RCC 7860 (cell line): ENCODE results near the gene JUND.
"Not testable (repeated sequence)": the region's sequence is repeated elsewhere in the genome, so short reads cannot be mapped to it uniquely, and the experiment has no call there.

ENCODE experiments used
- DNase-seq: peaks from one replicate; pipeline ENCODE4 v3.0.0-alpha.2; 2015; ENCODE audit warnings: low spot score
- FAIRE-seq: peaks from 2 replicates; lab custom pipeline; 2012; peaks lifted over from hg19 to GRCh38; lab: Jason Lieb, UNC

The JUND gene

GRCh38 chr19:18281082-18282020, at the start of gene JUND:
JUND (minus strand) TSS chr19:18281622; CDS start chr19:18281484, 138 bp downstream.
- FAIRE-seq (no peak), DNase-seq (peak; percentile 91)

- no peak for FAIRE-seq
These were observed 49.4 kb upstream of the JUND start for GRCh38 chr19:18330868-18331267.

DNA sequence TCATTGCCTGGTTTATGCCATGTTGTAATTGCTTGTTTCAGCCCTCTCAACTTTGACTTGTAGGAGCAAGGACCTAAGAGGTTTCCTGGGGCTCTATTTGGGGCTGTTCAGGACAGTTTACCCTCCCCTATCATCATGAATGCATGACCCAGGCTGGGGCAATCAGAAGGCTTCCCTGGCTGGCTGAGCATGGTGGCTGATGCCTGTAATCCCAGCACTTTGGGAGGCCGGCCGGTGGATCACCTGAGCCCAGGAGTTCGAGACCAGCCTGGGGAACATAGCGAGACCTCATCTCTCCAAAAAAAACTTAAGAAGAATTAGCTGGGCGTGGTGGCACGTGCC, 47.6 kb upstream of the JUND start:
- FAIRE-seq, result no peak

More at GRCh38 chr19:18330868-18331267, 49.4 kb upstream of the JUND start:
- no peak for DNase-seq

GRCh38 chr19:18328340-18329034, 47.1 kb upstream of the JUND start:
- DNase-seq, result peak; percentile 89
- FAIRE-seq, result peak; percentile 92

More for the DNA sequence above, 47.6 kb upstream of the JUND start:
- no peak for DNase-seq

DNA sequence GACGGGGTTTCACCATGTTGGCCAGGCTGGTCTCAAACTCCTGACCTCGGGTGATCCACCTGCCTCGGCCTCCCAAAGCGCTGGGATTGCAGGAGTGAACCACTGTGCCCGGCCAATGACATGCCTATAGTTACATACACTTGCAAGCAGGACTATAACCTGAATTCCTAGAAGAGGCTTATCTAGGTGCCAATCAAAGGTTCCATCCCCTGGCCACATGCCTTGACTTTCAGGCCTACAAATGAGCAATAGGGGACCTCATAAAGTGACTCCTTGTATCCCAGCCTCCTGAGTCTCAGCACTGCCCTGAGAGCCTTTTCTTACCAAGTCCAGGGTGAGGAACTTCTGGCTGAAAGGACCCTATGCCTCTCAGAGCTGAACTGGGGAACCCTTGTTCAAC, 45.4 kb upstream of the JUND start:
- no peak for DNase-seq
- no peak for FAIRE-seq

- DNase-seq, FAIRE-seq: not testable (repeated sequence)
These were observed 42.9 kb upstream of the JUND start for GRCh38 chr19:18324373-18324731.

GRCh38 chr19:18322759-18323460, 41.5 kb upstream of the JUND start, which contains the start of gene LSM4:
LSM4 (minus strand) TSS chr19:18323076; CDS start chr19:18323020, 56 bp downstream.
- FAIRE-seq, result peak; percentile 69
- DNase-seq, result peak; percentile 92

GRCh38 chr19:18322318-18322758, 40.9 kb upstream of the JUND start:
- DNase-seq (peak; percentile 44), FAIRE-seq (no peak)

DNA sequence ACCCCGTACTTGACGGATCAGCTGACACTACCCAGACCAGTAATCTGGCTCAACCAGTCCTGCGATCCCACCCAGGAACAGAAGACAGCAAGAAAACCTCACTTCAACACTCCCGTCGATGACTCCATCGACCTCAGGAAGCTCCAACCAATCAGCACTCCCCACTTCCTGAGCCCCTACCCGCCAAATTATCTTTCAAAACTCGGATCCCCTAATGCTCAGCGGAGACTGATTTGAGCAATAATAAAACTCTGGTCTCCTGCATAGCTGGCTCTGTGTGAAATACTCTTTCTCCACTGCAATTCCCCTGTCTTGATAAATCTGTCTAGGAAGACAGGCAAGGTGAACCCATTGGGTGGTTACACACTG, 40.3 kb upstream of the JUND start:
- FAIRE-seq, result no peak

GRCh38 chr19:18320865-18321733, 39.7 kb upstream of the JUND start:
- no peak for FAIRE-seq

More for the DNA sequence above, 40.3 kb upstream of the JUND start:
- DNase-seq, result no peak

GRCh38 chr19:18319591-18320135, 38.2 kb upstream of the JUND start:
- DNase-seq (no peak), FAIRE-seq (no peak)

More at GRCh38 chr19:18320865-18321733, 39.7 kb upstream of the JUND start:
- DNase-seq, result no peak

- no peak for DNase-seq
- FAIRE-seq, result no peak
These were observed 36.8 kb upstream of the JUND start for GRCh38 chr19:18317961-18318800.

DNA sequence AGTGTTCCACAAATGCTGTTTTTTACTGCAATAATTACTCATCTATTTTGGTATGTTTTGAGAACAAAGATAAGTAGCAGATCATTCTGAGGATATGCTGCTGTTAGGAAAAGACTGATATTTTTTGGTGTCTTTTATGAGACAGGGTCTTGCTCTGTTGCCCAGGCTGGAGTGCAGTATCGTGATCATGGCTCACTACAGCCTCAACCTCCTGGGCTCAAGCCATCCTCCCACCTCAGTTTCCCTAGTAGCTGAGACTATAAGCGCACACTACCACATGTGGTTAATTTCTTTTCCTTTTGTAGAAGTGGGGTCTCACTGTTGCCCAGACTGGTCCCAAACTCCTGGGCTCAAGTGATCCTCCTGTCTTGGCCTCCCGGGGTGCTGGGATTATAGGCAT, 32.0 kb upstream of the JUND start:
- FAIRE-seq (no peak), DNase-seq (no peak)

GRCh38 chr19:18312092-18312534, 30.7 kb upstream of the JUND start:
- DNase-seq, result no peak
- no peak for FAIRE-seq

DNA sequence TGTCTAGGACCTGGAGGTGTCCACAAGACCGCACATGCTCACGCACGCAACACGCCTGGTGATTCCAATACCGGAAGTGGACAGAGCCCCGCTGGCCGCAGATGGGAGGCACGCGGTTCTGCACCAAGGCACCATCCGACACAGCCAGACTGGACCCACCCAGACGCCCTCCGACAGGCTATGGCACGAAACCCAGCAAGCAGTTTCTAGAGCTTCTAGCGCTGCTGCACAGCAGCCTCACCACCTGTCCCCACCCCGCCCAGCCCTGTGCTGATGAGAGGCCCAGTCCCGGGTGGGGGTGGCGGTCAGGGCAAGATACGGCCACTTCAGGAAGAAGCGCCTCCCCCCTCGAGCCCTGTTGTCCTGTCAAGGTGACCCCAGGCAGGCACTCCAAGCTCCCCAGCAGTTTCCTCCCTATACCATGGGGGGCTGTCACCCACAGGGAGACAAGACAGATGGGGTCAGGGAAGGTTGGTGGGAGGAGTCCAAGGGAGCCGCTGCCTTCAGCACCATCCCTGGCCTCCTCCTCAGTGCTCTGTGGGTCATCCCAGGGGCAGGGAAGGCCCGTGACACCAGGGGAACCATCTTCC, 30.2 kb upstream of the JUND start:
- no peak for FAIRE-seq
- DNase-seq, result no peak

DNA sequence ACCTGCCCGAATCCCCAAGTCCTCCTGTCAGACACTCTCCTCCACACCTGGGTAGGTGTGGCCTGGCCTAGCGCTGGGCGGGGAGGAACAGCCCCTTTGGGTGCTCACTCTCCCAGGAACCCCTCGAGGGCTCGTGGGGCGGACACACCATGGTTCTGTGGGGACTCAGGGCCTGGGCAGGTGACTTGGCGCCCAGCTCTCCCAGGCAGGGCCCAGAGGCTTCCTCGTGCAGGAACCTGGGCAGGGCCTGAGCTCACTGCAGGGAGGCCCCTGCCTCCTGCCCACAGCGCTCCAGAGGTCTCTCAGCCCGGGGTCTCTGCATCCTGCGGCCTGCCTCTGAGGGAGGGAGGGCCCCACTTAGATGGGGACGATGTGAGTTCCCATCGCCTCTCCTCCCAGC, 29.5 kb upstream of the JUND start:
- DNase-seq (no peak), FAIRE-seq (no peak)

GRCh38 chr19:18310118-18310909, 28.9 kb upstream of the JUND start:
- DNase-seq, result no peak
- FAIRE-seq, result no peak
